HEK293T (cell line): ENCODE measurements around the gene KLHL10.

Source experiments
- CTCF ChIA-PET: fragments of 350-600 bp; formaldehyde crosslinking; extraction: SDS; loops from one replicate; lab custom pipeline; 2021; ENCODE audit warnings: antibody characterized with exemption, inconsistent platforms; lab: Yijun Ruan, JAX
- POLR2A ChIA-PET: fragments of 350-600 bp; formaldehyde crosslinking; extraction: SDS; loops from one replicate; lab custom pipeline; 2020; ENCODE audit warnings: antibody characterized with exemption, inconsistent platforms; lab: Yijun Ruan, JAX
- DNase-seq: peaks from one replicate; pipeline ENCODE4 v3.0.0; 2012; ENCODE audit warnings: mixed read lengths; ENCODE audit errors: extremely low spot score
- ARNT ChIP-seq: fragments of 450-650 bp; IDR thresholded peaks from 2 replicates; pipeline ENCODE4 v1.6.1; 2017; ENCODE audit warnings: mild to moderate bottlenecking
- BHLHE40 ChIP-seq: fragments of 450-650 bp; IDR thresholded peaks from 2 replicates; pipeline ENCODE4 v1.6.1; 2016; ENCODE audit warnings: mild to moderate bottlenecking, moderate library complexity, borderline replicate concordance
- CTBP1 ChIP-seq: fragments of 450-650 bp; IDR thresholded peaks from 2 replicates; pipeline ENCODE4 v1.6.1; 2016; ENCODE audit warnings: borderline replicate concordance
- ELF4 ChIP-seq: fragments of 450-650 bp; IDR thresholded peaks from 2 replicates; pipeline ENCODE4 v1.6.1; 2017; ENCODE audit warnings: antibody characterized with exemption
- FOXA1 ChIP-seq: fragments of 450-650 bp; IDR thresholded peaks from 2 replicates; pipeline ENCODE4 v1.6.1; 2016; ENCODE audit warnings: mild to moderate bottlenecking
- FOXK2 ChIP-seq: fragments of 450-650 bp; IDR thresholded peaks from 2 replicates; pipeline ENCODE4 v1.6.1; 2016; ENCODE audit warnings: mild to moderate bottlenecking
- FOXM1 ChIP-seq: fragments of 450-650 bp; IDR thresholded peaks from 2 replicates; pipeline ENCODE4 v1.6.1; 2017; ENCODE audit warnings: mild to moderate bottlenecking, borderline replicate concordance
- HDGF ChIP-seq: fragments of 450-650 bp; IDR thresholded peaks from 2 replicates; pipeline ENCODE4 v1.6.1; 2017; ENCODE audit warnings: antibody characterized with exemption, borderline replicate concordance
- L3MBTL2 ChIP-seq: fragments of 450-650 bp; conservative IDR thresholded peaks from 2 replicates; pipeline ENCODE4 v1.6.1; 2016; ENCODE audit warnings: mild to moderate bottlenecking
- LEF1 ChIP-seq: fragments of 450-650 bp; IDR thresholded peaks from 2 replicates; pipeline ENCODE4 v1.6.1; 2017; ENCODE audit warnings: mild to moderate bottlenecking, borderline replicate concordance
- NFRKB ChIP-seq: fragments of 450-650 bp; IDR thresholded peaks from 2 replicates; pipeline ENCODE4 v1.6.1; 2016; ENCODE audit warnings: mild to moderate bottlenecking, moderate library complexity
- SP1 ChIP-seq: fragments of 450-650 bp; IDR thresholded peaks from 2 replicates; pipeline ENCODE4 v1.6.1; 2017
- SUZ12 ChIP-seq: fragments of 450-650 bp; IDR thresholded peaks from 2 replicates; pipeline ENCODE4 v1.6.1; 2016; ENCODE audit warnings: mild to moderate bottlenecking
- TARDBP ChIP-seq: fragments of 450-650 bp; IDR thresholded peaks from 2 replicates; pipeline ENCODE4 v1.6.1; 2016
- ZNF384 ChIP-seq: fragments of 450-650 bp; IDR thresholded peaks from 2 replicates; pipeline ENCODE4 v1.6.1; 2016
- TF ChIP-seq, protein P1 (sequence below): fragments of 450-650 bp; IDR thresholded peaks from 2 replicates; pipeline ENCODE4 v1.6.1; 2016

Gene KLHL10

DNA sequence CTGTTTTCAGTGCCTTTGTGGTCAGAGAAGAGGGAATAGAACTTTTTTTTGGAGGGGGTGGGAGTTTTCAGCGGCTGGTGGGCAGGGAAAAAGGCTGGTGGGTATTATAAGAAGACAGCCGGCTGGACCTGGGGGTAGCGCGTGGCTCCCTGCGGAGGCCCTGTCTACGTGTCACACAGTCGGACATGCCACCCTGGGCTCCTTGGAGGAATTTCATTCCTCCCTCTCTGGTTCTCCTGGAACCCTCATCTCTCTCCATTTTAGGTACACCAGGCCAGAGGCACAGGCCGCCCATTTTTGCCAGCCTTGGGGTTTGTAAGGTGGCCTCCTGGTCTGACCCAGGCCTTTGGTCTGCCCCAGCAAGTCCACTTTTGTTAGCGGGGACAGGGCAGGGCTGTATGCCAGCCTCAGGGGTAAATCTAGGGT, 23.9 kb upstream of the KLHL10 start:
- POLR2A ChIA-PET, result interaction anchor here (0.6 to 4.6 kb wide), 13 partner anchors 9 to 1786 kb away, joined by 3 to 40 read pairs (median 6); partner anchors contain the start of genes EIF1, JUP, KLHL10 and KLHL11
- DNase-seq, result no peak
- no peak for TF ChIP-seq LEF1
- no peak for TF ChIP-seq SP1
- TF ChIP-seq ARNT, result no peak
- CTCF ChIA-PET, result interaction anchor here (0.6 to 1.0 kb wide), 2 partner anchors 24 to 802 kb away, joined by 3 read pairs; no protein-coding TSS in a partner anchor

DNA sequence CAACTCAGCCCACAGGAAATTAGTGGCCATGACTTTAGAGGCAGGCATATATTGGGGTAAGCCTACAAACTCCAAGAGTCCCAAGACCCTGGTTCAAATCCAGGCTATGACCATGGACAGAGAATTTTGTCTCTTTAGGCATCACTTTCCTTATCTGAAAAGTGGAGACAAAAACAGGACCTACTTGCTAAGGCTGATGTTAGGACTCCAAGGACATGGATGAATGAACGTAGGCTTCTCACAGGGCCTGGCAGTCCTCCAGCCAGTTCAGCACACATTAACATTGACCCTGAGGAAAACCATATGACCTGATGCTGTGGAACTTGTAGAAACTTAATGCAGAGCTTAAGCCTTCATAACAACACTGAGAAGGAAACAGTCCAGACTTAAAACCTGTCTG, 23.4 kb upstream of the KLHL10 start:
- DNase-seq, result no peak
- TF ChIP-seq ZNF384, result no peak
- TF ChIP-seq LEF1, result no peak
- no peak for TF ChIP-seq ARNT
- TF ChIP-seq ELF4, result no peak
- TF ChIP-seq SP1, result no peak
- TF ChIP-seq NFRKB, result no peak
- no peak for TF ChIP-seq BHLHE40
- TF ChIP-seq HDGF, result no peak
- no peak for TF ChIP-seq CTBP1
- TF ChIP-seq, protein P1, sequence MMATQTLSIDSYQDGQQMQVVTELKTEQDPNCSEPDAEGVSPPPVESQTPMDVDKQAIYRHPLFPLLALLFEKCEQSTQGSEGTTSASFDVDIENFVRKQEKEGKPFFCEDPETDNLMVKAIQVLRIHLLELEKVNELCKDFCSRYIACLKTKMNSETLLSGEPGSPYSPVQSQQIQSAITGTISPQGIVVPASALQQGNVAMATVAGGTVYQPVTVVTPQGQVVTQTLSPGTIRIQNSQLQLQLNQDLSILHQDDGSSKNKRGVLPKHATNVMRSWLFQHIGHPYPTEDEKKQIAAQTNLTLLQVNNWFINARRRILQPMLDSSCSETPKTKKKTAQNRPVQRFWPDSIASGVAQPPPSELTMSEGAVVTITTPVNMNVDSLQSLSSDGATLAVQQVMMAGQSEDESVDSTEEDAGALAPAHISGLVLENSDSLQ, result no peak
- no peak for TF ChIP-seq TARDBP
- TF ChIP-seq FOXM1, result no peak
- no peak for TF ChIP-seq FOXK2
- no peak for TF ChIP-seq L3MBTL2
- TF ChIP-seq SUZ12, result no peak
- TF ChIP-seq FOXA1, result no peak
- ChIA-PET CTCF (interaction anchor here (0.7 to 1.4 kb wide), 3 partner anchors 24 to 118 kb away, joined by 3 to 6 read pairs (median 3); partner anchors contain the start of gene JUP), POLR2A (interaction anchor here (0.9 to 1.9 kb wide), 5 partner anchors 10 to 125 kb away, joined by 3 to 8 read pairs (median 3); partner anchors contain the start of genes HAP1 and ODAD4)

DNA sequence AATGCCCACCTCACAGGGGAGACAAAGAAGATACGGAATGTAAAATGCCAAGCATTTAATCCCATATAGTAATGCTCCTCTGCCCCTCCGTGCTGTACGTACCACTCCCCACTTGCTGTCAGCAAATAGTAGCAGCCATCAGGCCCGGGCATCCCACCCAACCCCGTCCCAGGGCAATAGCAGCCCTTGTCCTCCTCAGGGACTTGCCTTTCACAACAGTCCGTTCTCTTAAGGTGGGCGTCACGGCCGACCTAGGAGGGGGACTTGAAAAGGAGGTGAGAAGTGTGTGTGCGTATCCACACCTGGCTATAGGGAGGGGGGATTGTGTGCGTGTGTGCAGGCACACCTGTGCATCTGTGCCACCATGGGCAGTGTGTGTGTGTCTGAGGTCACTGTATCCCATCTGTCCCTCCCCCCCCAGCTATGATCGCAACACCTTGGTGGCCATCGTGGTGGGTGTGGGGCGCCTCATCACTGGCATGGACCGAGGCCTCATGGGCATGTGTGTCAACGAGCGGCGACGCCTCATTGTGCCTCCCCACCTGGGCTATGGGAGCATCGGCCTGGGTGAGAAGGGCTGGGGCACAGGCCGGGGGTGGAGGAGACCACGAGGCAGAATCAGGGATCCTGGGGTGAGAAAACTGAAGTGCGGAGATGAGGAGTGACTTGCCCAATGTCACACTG, 20.8 kb upstream of the KLHL10 start:
- ChIA-PET POLR2A (interaction anchor here (1.0 kb wide), 1 partner anchor 18 kb away, joined by 4 read pairs; no protein-coding TSS in a partner anchor), CTCF (no interaction called here)
- DNase-seq, result no peak
- TF ChIP-seq, protein P1, result no peak
- no peak for TF ChIP-seq BHLHE40
- no peak for TF ChIP-seq ELF4
- TF ChIP-seq CTBP1, result no peak
- no peak for TF ChIP-seq ARNT
- no peak for TF ChIP-seq SUZ12
- no peak for TF ChIP-seq NFRKB
- TF ChIP-seq ZNF384, result no peak

DNA sequence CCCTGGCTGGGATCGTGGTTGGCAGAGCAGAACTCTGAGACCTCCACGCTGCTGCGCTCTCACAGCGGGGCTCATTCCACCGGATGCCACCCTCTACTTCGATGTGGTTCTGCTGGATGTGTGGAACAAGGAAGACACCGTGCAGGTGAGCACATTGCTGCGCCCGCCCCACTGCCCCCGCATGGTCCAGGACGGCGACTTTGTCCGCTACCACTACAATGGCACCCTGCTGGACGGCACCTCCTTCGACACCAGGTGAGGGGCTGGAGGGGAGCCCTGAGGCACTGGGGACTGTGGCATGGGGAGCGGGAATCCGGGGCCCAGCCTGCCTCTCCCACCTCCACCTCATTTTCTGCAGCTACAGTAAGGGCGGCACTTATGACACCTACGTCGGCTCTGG, 19.6 kb upstream of the KLHL10 start:
- ChIA-PET POLR2A (no interaction called here), CTCF (no interaction called here)
- DNase-seq, result no peak
- TF ChIP-seq NFRKB, result no peak
- TF ChIP-seq L3MBTL2, result no peak
- no peak for TF ChIP-seq SUZ12
- no peak for TF ChIP-seq SP1
- no peak for TF ChIP-seq CTBP1
- TF ChIP-seq ELF4, result no peak
- TF ChIP-seq, protein P1, result no peak
- no peak for TF ChIP-seq BHLHE40

DNA sequence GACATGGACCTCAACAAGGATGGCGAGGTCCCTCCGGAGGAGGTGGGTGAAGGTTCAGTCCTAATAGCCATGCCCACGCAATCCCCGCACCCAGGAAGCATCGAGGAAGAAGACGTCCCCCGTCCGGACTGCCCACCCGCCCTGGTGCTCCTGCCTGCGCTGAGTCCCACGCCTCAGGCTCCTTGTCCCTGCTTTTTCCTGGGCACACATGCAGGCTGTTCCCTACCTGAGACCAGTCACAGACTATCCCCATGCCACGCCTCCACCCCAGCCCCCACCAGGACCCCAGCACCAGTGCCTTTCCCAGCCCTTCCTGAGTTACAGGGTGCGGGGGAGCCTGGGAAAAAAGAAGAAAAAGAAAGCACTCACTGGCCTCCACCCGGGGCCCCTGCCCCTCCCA, 15.8 kb upstream of the KLHL10 start:
- TF ChIP-seq TARDBP (no peak), L3MBTL2 (no peak), BHLHE40 (no peak)
- CTCF ChIA-PET, result no interaction called here
- POLR2A ChIA-PET, result interaction anchor here (1.6 to 3.2 kb wide), 2 partner anchors 10 to 134 kb away, joined by 8 to 29 read pairs; partner anchors contain the start of genes EIF1, FKBP10 and P3H4
- no peak for DNase-seq

DNA sequence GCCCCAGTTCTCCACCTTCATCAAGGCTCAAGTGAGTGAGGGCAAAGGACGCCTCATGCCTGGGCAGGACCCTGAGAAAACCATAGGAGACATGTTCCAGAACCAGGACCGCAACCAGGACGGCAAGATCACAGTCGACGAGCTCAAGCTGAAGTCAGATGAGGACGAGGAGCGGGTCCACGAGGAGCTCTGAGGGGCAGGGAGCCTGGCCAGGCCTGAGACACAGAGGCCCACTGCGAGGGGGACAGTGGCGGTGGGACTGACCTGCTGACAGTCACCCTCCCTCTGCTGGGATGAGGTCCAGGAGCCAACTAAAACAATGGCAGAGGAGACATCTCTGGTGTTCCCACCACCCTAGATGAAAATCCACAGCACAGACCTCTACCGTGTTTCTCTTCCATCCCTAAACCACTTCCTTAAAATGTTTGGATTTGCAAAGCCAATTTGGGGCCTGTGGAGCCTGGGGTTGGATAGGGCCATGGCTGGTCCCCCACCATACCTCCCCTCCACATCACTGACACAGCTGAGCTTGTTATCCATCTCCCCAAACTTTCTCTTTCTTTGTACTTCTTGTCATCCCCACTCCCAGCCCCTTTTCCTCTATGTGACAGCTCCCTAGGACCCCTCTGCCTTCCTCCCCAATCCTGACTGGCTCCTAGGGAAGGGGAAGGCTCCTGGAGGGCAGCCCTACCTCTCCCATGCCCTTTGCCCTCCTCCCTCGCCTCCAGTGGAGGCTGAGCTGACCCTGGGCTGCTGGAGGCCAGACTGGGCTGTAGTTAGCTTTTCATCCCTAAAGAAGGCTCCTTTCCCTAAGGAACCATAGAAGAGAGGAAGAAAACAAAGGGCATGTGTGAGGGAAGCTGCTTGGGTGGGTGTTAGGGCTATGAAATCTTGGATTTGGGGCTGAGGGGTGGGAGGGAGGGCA, 15.1 kb upstream of the KLHL10 start:
- no peak for TF ChIP-seq HDGF
- no peak for TF ChIP-seq ARNT
- no peak for TF ChIP-seq ZNF384
- no peak for TF ChIP-seq L3MBTL2
- no peak for TF ChIP-seq BHLHE40
- TF ChIP-seq, protein P1, result no peak
- TF ChIP-seq LEF1, result no peak
- DNase-seq, result no peak
- CTCF ChIA-PET, result interaction anchor here (0.8 to 1.0 kb wide), 2 partner anchors 11 to 19 kb away, joined by 3 read pairs; no protein-coding TSS in a partner anchor
- POLR2A ChIA-PET, result interaction anchor here (0.8 to 3.2 kb wide), 7 partner anchors 10 to 137 kb away, joined by 3 to 29 read pairs (median 3); partner anchors contain the start of genes EIF1, FKBP10, JUP and KLHL11
